SK-N-SH treated with all-trans-retinoic acid at 6 μM for 48 hours (cell line): Measurements from ENCODE around the gene UBE2H.
A peak's percentile ranks its signal among the peaks of the same experiment; 100 is the strongest.
"Not testable (repeated sequence)": the region's sequence is repeated elsewhere in the genome, so short reads cannot be mapped to it uniquely, and the experiment has no call there.

Experiments used
- ATAC-seq: fragments of 200-7000 bp; cut with Tn5 transposase; 3 replicates; pipeline ENCODE4 v1.9.1; 2020; ENCODE audit warnings: mild to moderate bottlenecking, moderate library complexity
- ARNTL ChIP-seq: fragments of 450-650 bp; formaldehyde crosslinking; IDR thresholded peaks from 2 replicates; pipeline ENCODE4 v1.5.0; 2020; ENCODE audit warnings: low read depth, mild to moderate bottlenecking, moderate library complexity, borderline replicate concordance
- BACH2 ChIP-seq: fragments of 250-450 bp; sonication (Bioruptor Pico); IDR thresholded peaks from 2 replicates; pipeline ENCODE4 v1.9.0; 2021; ENCODE audit warnings: mild to moderate bottlenecking, borderline replicate concordance
- CSDC2 ChIP-seq: fragments of 250-450 bp; sonication (Bioruptor Pico); IDR thresholded peaks from 2 replicates; pipeline ENCODE4 v1.5.0; 2020; ENCODE audit warnings: mild to moderate bottlenecking, moderate library complexity
- ESRRG ChIP-seq: fragments of 250-450 bp; sonication (Bioruptor Pico); IDR thresholded peaks from 2 replicates; pipeline ENCODE4 v1.6.1; 2021; ENCODE audit warnings: mild to moderate bottlenecking
- GLIS3 ChIP-seq: fragments of 250-450 bp; sonication (Bioruptor Pico); IDR thresholded peaks from 2 replicates; pipeline ENCODE4 v1.5.0; 2020; ENCODE audit warnings: mild to moderate bottlenecking, moderate library complexity
- ISL1 ChIP-seq: fragments of 250-450 bp; sonication (Bioruptor Pico); IDR thresholded peaks from 2 replicates; pipeline ENCODE4 v2.1.2; 2022; ENCODE audit warnings: mild to moderate bottlenecking, moderate library complexity
- OSR1 ChIP-seq: fragments of 250-450 bp; sonication (Bioruptor Pico); IDR thresholded peaks from 2 replicates; pipeline ENCODE4 v1.8.0; 2022; ENCODE audit warnings: moderate library complexity, mild to moderate bottlenecking, inconsistent platforms
- PATZ1 ChIP-seq: fragments of 250-450 bp; sonication (Bioruptor Pico); IDR thresholded peaks from 2 replicates; pipeline ENCODE4 v1.8.0; 2020; ENCODE audit warnings: mild to moderate bottlenecking, moderate library complexity, borderline replicate concordance
- PPARA ChIP-seq: fragments of 250-450 bp; sonication (Bioruptor Pico); IDR thresholded peaks from 2 replicates; pipeline ENCODE4 v1.5.0; 2020; ENCODE audit warnings: mild to moderate bottlenecking, borderline replicate concordance
- RARB ChIP-seq: fragments of 250-450 bp; sonication (Bioruptor Pico); IDR thresholded peaks from 2 replicates; pipeline ENCODE4 v1.8.0; 2021; ENCODE audit warnings: mild to moderate bottlenecking, moderate library complexity
- SNAI2 ChIP-seq: fragments of 250-450 bp; sonication (Bioruptor Pico); IDR thresholded peaks from 2 replicates; pipeline ENCODE4 v1.5.0; 2020; ENCODE audit warnings: mild to moderate bottlenecking, moderate library complexity
- TCF4 ChIP-seq: fragments of 250-450 bp; sonication (Bioruptor Pico); IDR thresholded peaks from 2 replicates; pipeline ENCODE4 v1.8.0; 2021; ENCODE audit warnings: mild to moderate bottlenecking, moderate library complexity, borderline replicate concordance
- TOX ChIP-seq: fragments of 250-450 bp; sonication (Bioruptor Pico); IDR thresholded peaks from 2 replicates; pipeline ENCODE4 v1.8.0; 2021; ENCODE audit warnings: mild to moderate bottlenecking, moderate library complexity, borderline replicate concordance
- ZC3H10 ChIP-seq: fragments of 250-450 bp; sonication (Bioruptor Pico); IDR thresholded peaks from 2 replicates; pipeline ENCODE4 v1.5.1; 2021; ENCODE audit warnings: mild to moderate bottlenecking, moderate library complexity
- ZFP3 ChIP-seq: fragments of 250-450 bp; sonication (Bioruptor Pico); IDR thresholded peaks from 2 replicates; pipeline ENCODE4 v1.5.0; 2020; ENCODE audit warnings: mild to moderate bottlenecking, moderate library complexity
- ZFP30 ChIP-seq: fragments of 450-650 bp; formaldehyde crosslinking; IDR thresholded peaks from 2 replicates; pipeline ENCODE4 v1.5.0; 2022; ENCODE audit warnings: mild to moderate bottlenecking, moderate library complexity
- ZNF565 ChIP-seq: fragments of 450-650 bp; formaldehyde crosslinking; conservative IDR thresholded peaks from 2 replicates; pipeline ENCODE4 v1.5.0; 2020; ENCODE audit warnings: low read depth, mild to moderate bottlenecking, moderate library complexity
- ZNF8 ChIP-seq: fragments of 450-650 bp; formaldehyde crosslinking; IDR thresholded peaks from 2 replicates; pipeline ENCODE4 v1.5.0; 2020; ENCODE audit warnings: mild to moderate bottlenecking, moderate library complexity
- TF ChIP-seq, protein P1 (sequence below): fragments of 250-450 bp; sonication (Bioruptor Pico); IDR thresholded peaks from 2 replicates; pipeline ENCODE4 v1.5.1; 2020; ENCODE audit warnings: low read depth, mild to moderate bottlenecking, moderate library complexity
- TF ChIP-seq, protein P2 (sequence below): fragments of 250-450 bp; sonication (Bioruptor Pico); IDR thresholded peaks from 2 replicates; pipeline ENCODE4 v1.8.0; 2021; ENCODE audit warnings: low read depth, mild to moderate bottlenecking, moderate library complexity, borderline replicate concordance
- TF ChIP-seq, protein P3 (sequence below): fragments of 250-450 bp; sonication (Bioruptor Pico); IDR thresholded peaks from 2 replicates; pipeline ENCODE4 v1.5.0; 2020; ENCODE audit warnings: mild to moderate bottlenecking, moderate library complexity

Gene UBE2H

DNA sequence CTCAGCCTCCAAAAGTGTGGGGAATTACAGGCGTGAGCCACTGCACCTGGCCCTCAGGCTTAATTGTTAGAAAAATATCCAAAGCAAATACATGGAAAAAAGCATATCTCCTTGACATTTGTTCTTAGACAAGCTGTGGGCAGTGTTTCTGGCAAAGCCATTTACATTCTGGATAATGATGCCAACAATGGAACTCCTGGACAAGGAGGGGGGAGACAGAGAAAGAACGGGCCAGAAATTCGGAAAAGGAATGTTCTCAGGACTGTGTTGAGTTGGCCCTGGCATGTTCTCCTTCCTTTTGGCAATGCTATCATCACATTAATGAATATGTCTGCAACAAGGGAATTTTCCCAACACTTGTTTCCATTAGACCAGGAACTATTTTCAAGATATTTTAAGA, 88.7 kb downstream of the UBE2H start:
- peak; percentile 34 for ATAC-seq
- no peak for TF ChIP-seq OSR1 (CRISPR knock-in tag)
- peak; percentile 72 for TF ChIP-seq ISL1 (CRISPR knock-in tag)

DNA sequence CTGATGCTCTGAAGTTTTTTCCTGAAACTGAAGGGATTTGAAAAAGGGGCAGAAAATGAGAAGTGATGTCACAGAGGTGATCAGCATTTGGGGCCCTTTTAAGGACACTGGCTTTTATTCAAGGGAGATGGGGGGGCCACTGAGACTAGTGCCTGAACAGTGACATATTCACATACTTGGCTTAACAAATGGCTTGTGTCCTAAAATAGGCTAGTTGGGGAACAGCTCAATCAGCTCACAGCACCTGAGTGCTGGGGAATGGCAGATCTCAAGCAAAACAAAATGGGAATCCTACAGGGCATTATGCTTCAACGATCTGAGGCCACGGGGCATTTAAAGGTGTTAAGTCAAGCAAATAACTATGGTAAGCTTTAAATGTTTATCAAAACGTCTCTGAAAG, 90.1 kb downstream of the UBE2H start:
- TF ChIP-seq ISL1 (CRISPR knock-in tag) (no peak), RARB (CRISPR knock-in tag) (no peak), ZFP30 (CRISPR knock-in tag) (no peak), SNAI2 (CRISPR knock-in tag) (no peak), ZNF565 (CRISPR knock-in tag) (no peak), ZC3H10 (no peak), PATZ1 (CRISPR knock-in tag) (no peak)
- TF ChIP-seq, protein P1, sequence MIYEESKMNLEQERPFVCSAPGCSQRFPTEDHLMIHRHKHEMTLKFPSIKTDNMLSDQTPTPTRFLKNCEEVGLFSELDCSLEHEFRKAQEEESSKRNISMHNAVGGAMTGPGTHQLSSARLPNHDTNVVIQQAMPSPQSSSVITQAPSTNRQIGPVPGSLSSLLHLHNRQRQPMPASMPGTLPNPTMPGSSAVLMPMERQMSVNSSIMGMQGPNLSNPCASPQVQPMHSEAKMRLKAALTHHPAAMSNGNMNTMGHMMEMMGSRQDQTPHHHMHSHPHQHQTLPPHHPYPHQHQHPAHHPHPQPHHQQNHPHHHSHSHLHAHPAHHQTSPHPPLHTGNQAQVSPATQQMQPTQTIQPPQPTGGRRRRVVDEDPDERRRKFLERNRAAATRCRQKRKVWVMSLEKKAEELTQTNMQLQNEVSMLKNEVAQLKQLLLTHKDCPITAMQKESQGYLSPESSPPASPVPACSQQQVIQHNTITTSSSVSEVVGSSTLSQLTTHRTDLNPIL (CRISPR knock-in tag): no peak
- TF ChIP-seq, protein P2, sequence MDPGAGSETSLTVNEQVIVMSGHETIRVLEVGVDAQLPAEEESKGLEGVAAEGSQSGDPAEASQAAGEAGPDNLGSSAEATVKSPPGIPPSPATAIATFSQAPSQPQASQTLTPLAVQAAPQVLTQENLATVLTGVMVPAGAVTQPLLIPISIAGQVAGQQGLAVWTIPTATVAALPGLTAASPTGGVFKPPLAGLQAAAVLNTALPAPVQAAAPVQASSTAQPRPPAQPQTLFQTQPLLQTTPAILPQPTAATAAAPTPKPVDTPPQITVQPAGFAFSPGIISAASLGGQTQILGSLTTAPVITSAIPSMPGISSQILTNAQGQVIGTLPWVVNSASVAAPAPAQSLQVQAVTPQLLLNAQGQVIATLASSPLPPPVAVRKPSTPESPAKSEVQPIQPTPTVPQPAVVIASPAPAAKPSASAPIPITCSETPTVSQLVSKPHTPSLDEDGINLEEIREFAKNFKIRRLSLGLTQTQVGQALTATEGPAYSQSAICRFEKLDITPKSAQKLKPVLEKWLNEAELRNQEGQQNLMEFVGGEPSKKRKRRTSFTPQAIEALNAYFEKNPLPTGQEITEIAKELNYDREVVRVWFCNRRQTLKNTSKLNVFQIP (CRISPR knock-in tag): no peak
- TF ChIP-seq, protein P3, sequence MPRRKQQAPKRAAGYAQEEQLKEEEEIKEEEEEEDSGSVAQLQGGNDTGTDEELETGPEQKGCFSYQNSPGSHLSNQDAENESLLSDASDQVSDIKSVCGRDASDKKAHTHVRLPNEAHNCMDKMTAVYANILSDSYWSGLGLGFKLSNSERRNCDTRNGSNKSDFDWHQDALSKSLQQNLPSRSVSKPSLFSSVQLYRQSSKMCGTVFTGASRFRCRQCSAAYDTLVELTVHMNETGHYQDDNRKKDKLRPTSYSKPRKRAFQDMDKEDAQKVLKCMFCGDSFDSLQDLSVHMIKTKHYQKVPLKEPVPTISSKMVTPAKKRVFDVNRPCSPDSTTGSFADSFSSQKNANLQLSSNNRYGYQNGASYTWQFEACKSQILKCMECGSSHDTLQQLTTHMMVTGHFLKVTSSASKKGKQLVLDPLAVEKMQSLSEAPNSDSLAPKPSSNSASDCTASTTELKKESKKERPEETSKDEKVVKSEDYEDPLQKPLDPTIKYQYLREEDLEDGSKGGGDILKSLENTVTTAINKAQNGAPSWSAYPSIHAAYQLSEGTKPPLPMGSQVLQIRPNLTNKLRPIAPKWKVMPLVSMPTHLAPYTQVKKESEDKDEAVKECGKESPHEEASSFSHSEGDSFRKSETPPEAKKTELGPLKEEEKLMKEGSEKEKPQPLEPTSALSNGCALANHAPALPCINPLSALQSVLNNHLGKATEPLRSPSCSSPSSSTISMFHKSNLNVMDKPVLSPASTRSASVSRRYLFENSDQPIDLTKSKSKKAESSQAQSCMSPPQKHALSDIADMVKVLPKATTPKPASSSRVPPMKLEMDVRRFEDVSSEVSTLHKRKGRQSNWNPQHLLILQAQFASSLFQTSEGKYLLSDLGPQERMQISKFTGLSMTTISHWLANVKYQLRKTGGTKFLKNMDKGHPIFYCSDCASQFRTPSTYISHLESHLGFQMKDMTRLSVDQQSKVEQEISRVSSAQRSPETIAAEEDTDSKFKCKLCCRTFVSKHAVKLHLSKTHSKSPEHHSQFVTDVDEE (CRISPR knock-in tag): no peak
- TF ChIP-seq, all 23 proteins: peak for 0
- ATAC-seq: no peak

GRCh38 chr7:129860784-129861183, 92.0 kb downstream of the UBE2H start:
- not testable (repeated sequence) for ATAC-seq

GRCh38 chr7:129859183-129859582, 93.6 kb downstream of the UBE2H start:
- no peak for ATAC-seq
- TF ChIP-seq, protein P3 (CRISPR knock-in tag): no peak
- TF ChIP-seq ESRRG (CRISPR knock-in tag) (no peak), GLIS3 (CRISPR knock-in tag) (no peak), TCF4 (CRISPR knock-in tag) (no peak), ZC3H10 (no peak), ARNTL (CRISPR knock-in tag) (no peak), TOX (CRISPR knock-in tag) (no peak)
- TF ChIP-seq, all 23 proteins: peak for 0

- no peak for ATAC-seq
- TF ChIP-seq SNAI2 (CRISPR knock-in tag) (no peak), ZNF565 (CRISPR knock-in tag) (no peak), TCF4 (CRISPR knock-in tag) (no peak), PPARA (CRISPR knock-in tag) (no peak), CSDC2 (no peak), ZNF8 (CRISPR knock-in tag) (no peak), ZFP3 (CRISPR knock-in tag) (no peak), GLIS3 (CRISPR knock-in tag) (no peak), ZFP30 (CRISPR knock-in tag) (no peak), RARB (CRISPR knock-in tag) (no peak), ZC3H10 (no peak), ARNTL (CRISPR knock-in tag) (no peak), BACH2 (CRISPR knock-in tag) (no peak)
- TF ChIP-seq, protein P3 (CRISPR knock-in tag): no peak
These were observed 94.3 kb downstream of the UBE2H start for GRCh38 chr7:129858490-129858889.
